ENCODE measurements around the gene PELI1.

Gene PELI1

DNA sequence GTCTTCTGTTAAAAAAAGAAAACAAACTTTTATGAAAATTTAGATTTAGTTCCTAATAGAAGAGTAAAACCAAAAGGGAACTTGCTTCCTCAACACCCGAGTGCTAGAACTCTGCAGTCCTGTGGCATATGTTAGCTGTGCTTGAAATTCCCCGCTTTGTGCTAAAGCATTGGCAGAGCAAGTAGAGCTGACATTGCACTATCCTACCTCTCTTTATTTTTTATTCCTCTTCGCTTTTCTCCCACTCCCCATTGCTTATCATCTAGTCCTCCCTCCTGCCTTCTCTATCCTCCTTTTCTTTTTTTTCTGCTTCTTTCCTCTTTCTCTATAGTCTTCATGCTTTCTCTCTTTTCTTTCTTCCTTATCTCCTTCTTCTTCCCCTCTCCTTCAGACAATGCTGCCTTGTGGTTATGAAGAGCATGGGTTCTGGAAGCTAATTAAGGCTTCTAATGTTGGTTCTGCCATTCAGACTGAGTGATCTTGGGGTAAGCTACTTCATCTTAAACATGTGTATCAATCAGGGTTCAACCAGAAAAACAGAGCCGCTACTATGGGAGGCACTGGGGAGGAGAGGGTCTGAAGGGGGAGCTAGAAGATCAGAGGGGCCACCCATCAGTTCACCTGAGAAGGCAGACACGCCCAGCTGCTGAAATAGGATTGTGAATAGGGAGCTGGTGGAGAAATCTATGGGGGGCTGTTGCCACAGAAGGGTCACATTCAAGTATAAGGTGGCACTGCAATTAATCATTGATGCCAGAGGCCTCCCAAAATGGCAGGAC is 31.4 kb upstream of the PELI1 start:
- peaks cover 3 to 13% of the 10 kb centered on the region in 2 donors for H3K4me1 ChIP-seq (ENCODE audit: control insufficient read depth in 1 of 2, insufficient read depth in 2 of 2, low read length in 2 of 2)
- no peak overlapping the region for H3K9ac ChIP-seq (ENCODE audit: low read depth in 1 of 2, low read length in 2 of 2)
- H3K9me3 ChIP-seq (ENCODE audit: control insufficient read depth in 1 of 2, low read length in 2 of 2): no peaks in the 10 kb centered on the region
- H3K27me3 ChIP-seq (ENCODE audit: control insufficient read depth in 1 of 2, insufficient read depth in 2 of 2, low read length in 2 of 2): no peaks in the 10 kb centered on the region
- H3K36me3 ChIP-seq (ENCODE audit: control insufficient read depth in 1 of 2, insufficient read depth in 2 of 2, low read length in 2 of 2): no peaks in the 10 kb centered on the region
- no peak overlapping the region for H3K27ac ChIP-seq (ENCODE audit: low read depth, low read length)
- no peak overlapping the region for H3K4me3 ChIP-seq (ENCODE audit: low read depth in 1 of 2, low read length in 2 of 2)

DNA sequence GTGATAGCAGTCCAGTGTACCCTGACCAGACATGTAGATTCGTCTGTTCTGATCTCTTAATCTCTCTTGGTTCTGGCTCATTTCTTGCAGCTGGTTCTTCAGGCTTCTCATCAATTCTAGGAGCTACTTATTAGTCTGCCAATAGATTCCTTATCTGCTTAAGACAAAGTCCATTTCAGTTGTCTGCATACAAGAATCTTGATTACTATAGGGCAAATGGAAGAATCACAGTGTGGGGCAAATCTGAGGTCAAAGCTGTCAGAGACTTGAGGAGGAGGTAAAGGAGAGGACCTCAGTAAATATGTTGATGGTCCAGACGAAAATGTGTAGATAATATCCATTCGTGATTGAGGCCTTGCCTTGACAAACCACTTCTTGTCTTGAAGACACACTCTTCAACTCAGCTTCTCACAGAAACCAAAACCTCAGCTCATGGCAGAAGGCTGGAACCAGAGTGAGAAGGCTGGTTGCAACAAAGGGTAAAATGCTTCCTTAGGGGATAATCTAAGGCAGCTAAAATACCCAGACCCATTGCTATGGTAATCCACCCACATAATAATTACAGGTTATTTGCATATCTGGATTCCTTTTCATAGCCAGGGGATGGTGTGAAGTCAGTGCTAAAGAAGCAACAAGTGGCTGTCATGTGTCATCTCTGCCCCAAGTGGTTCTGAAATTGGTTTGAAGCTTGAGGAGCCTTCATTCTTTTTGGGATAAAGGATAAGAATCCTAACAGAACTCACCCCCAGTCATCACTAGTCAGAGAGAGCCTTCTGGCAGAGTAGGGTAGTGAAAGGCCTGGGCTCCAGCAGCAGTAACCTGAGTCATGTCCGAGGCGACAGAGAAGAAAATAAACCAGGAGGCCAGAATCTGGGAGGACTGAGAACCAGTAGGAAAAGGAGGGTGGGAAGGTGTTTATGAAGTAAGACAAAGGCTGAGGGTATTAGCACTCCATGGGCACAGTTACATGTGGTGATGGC is 29.2 kb upstream of the PELI1 start:
- Histone ChIP-seq H3K9ac (ENCODE audit: low read depth in 1 of 2, low read length in 2 of 2) (no peak overlapping the region), H3K36me3 (ENCODE audit: control insufficient read depth in 1 of 2, insufficient read depth in 2 of 2, low read length in 2 of 2) (no peaks in the 10 kb centered on the region), H3K27me3 (ENCODE audit: control insufficient read depth in 1 of 2, insufficient read depth in 2 of 2, low read length in 2 of 2) (no peaks in the 10 kb centered on the region), H3K4me1 (ENCODE audit: control insufficient read depth in 1 of 2, insufficient read depth in 2 of 2, low read length in 2 of 2) (peaks cover 3 to 7% of the 10 kb centered on the region in 2 donors), H3K4me3 (ENCODE audit: low read depth in 1 of 2, low read length in 2 of 2) (no peak overlapping the region), H3K9me3 (ENCODE audit: control insufficient read depth in 1 of 2, low read length in 2 of 2) (no peaks in the 10 kb centered on the region), H3K27ac (ENCODE audit: low read depth, low read length) (no peak overlapping the region)

DNA sequence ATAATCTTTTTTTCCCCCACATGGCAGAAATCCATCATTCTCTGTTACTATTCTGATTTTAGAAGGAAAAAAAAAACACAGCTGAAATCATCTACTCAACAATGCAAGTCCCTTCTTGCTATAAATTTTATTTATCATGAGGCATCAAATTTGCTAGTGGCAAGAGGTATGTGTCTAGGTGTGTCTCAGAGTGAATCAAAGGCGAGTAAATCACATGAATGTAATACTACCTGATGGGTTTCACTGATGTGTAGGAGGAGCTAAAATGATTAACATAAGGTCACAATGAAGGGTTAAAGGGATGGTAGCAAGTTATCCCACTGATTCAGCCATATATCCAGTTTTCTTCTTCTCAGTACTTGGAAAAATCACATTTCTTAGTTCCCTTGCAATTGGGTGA is 24.5 kb upstream of the PELI1 start:
- H3K36me3 ChIP-seq (ENCODE audit: control insufficient read depth in 1 of 2, insufficient read depth in 2 of 2, low read length in 2 of 2): no peaks in the 10 kb centered on the region
- H3K9me3 ChIP-seq (ENCODE audit: control insufficient read depth in 1 of 2, low read length in 2 of 2): no peaks in the 10 kb centered on the region
- no peaks in the 10 kb centered on the region for H3K27me3 ChIP-seq (ENCODE audit: control insufficient read depth in 1 of 2, insufficient read depth in 2 of 2, low read length in 2 of 2)
- H3K4me1 ChIP-seq (ENCODE audit: control insufficient read depth in 1 of 2, insufficient read depth in 2 of 2, low read length in 2 of 2): peaks cover 3 to 6% of the 10 kb centered on the region in 2 donors
- H3K9ac ChIP-seq (ENCODE audit: low read depth in 1 of 2, low read length in 2 of 2): no peak overlapping the region
- no peak overlapping the region for H3K4me3 ChIP-seq (ENCODE audit: low read depth in 1 of 2, low read length in 2 of 2)
- no peak overlapping the region for H3K27ac ChIP-seq (ENCODE audit: low read depth, low read length)

DNA sequence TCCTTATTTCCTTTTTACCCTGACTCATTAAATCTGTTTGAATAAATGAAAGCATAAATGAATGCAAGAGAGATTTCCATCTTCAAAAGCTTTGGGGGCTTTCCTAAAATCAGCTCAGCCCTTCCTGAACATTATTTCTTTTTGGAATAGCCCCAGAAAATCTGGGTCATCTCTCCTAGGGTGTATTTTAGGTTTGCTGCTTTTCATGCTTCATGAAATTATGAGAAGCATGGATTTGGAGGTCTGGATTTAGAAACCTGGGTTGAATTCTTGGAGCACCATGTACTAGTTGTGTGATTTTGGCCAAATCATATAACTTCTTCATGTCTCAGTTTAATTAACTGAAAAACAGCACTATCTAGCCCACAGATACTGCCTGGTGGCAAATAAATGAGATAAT is 24.0 kb upstream of the PELI1 start:
- H3K27ac ChIP-seq (ENCODE audit: low read depth, low read length): no peak overlapping the region
- H3K4me1 ChIP-seq (ENCODE audit: control insufficient read depth in 1 of 2, insufficient read depth in 2 of 2, low read length in 2 of 2): peaks cover under 1 to 3% of the 10 kb centered on the region in 2 donors

DNA sequence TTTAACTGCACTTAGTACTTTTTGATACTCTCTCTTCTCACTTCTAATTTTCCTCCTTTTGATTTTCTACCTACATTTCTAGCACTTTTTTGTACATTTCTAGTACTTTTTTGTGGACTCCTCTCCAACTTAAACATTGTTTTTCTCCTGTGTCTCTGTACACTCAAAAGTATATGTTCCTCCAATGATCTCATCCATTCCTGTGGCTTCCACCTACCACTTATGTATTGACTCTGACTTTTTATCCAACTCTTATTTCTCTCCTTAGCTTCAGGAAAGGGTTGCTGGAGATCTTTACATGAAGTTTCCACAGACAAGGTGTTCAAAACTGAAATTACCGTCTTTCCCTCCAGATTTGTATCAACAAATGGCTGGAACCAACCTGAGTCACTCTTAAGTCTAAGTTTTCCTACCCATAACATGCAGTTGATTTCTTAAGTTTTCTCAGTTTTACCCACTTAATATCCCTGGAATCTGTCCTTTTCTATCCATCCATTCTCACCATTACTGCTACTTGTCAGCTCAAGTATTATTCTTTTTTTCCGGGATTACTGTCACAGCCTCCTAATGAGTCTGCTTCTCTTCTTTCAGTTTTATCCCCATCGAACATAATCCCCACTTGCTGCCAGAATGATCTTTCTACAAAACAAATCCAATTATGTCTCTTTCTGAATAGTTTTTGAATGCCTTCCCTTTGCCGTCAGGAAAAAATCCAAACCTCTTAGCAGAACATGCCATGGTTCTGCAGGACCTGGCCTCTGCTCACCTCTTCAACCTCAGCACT is 22.6 kb upstream of the PELI1 start:
- Histone ChIP-seq H3K4me1 (ENCODE audit: control insufficient read depth in 1 of 2, insufficient read depth in 2 of 2, low read length in 2 of 2) (no peaks in the 10 kb centered on the region), H3K36me3 (ENCODE audit: control insufficient read depth in 1 of 2, insufficient read depth in 2 of 2, low read length in 2 of 2) (no peaks in the 10 kb centered on the region), H3K9ac (ENCODE audit: low read depth in 1 of 2, low read length in 2 of 2) (no peak overlapping the region), H3K27me3 (ENCODE audit: control insufficient read depth in 1 of 2, insufficient read depth in 2 of 2, low read length in 2 of 2) (no peaks in the 10 kb centered on the region), H3K4me3 (ENCODE audit: low read depth in 1 of 2, low read length in 2 of 2) (no peak overlapping the region), H3K27ac (ENCODE audit: low read depth, low read length) (no peak overlapping the region), H3K9me3 (ENCODE audit: control insufficient read depth in 1 of 2, low read length in 2 of 2) (no peaks in the 10 kb centered on the region)

More for the DNA sequence above, 24.0 kb upstream of the PELI1 start:
- H3K4me3 ChIP-seq (ENCODE audit: low read depth in 1 of 2, low read length in 2 of 2): no peak overlapping the region
- H3K36me3 ChIP-seq (ENCODE audit: control insufficient read depth in 1 of 2, insufficient read depth in 2 of 2, low read length in 2 of 2): no peaks in the 10 kb centered on the region
- H3K9me3 ChIP-seq (ENCODE audit: control insufficient read depth in 1 of 2, low read length in 2 of 2): no peaks in the 10 kb centered on the region
- no peaks in the 10 kb centered on the region for H3K27me3 ChIP-seq (ENCODE audit: control insufficient read depth in 1 of 2, insufficient read depth in 2 of 2, low read length in 2 of 2)
- H3K9ac ChIP-seq (ENCODE audit: low read depth in 1 of 2, low read length in 2 of 2): no peak overlapping the region

DNA sequence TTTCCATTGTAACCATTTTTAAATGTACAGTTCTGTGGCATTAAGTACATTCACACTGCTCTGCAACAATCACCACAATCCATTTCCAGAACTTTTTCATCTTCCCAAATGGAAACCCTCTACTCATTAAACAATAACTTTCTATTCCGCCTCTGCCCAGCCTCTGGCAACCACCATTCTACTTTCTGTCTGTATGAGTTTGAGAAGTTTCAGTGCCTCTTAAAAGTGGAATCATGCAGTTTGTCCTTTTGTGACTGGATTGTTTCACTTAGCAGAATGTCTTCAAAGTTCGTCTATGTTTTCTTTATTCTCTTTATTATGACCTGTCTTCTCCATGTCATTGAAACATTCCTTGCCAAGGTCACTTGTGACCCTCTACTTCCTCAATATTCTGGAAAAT is 22.0 kb upstream of the PELI1 start:
- Histone ChIP-seq H3K9me3 (ENCODE audit: control insufficient read depth in 1 of 2, low read length in 2 of 2) (no peaks in the 10 kb centered on the region), H3K27ac (ENCODE audit: low read depth, low read length) (no peak overlapping the region), H3K9ac (ENCODE audit: low read depth in 1 of 2, low read length in 2 of 2) (no peak overlapping the region), H3K4me1 (ENCODE audit: control insufficient read depth in 1 of 2, insufficient read depth in 2 of 2, low read length in 2 of 2) (no peaks in the 10 kb centered on the region), H3K36me3 (ENCODE audit: control insufficient read depth in 1 of 2, insufficient read depth in 2 of 2, low read length in 2 of 2) (no peaks in the 10 kb centered on the region), H3K27me3 (ENCODE audit: control insufficient read depth in 1 of 2, insufficient read depth in 2 of 2, low read length in 2 of 2) (no peaks in the 10 kb centered on the region), H3K4me3 (ENCODE audit: low read depth in 1 of 2, low read length in 2 of 2) (no peak overlapping the region)

DNA sequence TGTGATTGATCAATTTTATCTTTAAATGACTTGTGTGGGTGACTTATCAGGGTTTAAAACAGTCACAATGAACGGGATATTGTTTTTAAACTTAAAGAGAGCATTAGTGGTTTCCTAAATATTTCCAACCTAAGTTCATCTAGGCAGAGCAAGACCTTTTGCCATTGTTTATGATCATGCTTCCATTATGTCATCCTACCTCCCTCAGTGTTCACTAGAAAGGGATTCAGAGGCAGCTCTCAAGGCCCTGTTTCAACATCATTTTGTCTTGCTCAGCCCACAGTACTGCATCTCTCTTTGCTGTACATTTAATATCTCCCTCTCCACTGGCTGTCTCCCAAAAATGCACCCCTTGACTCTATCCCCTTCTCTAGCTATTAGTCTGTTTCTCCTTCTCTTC is 21.5 kb upstream of the PELI1 start:
- H3K9ac ChIP-seq (ENCODE audit: low read depth in 1 of 2, low read length in 2 of 2): no peak overlapping the region
- H3K27me3 ChIP-seq (ENCODE audit: control insufficient read depth in 1 of 2, insufficient read depth in 2 of 2, low read length in 2 of 2): no peaks in the 10 kb centered on the region
- no peaks in the 10 kb centered on the region for H3K36me3 ChIP-seq (ENCODE audit: control insufficient read depth in 1 of 2, insufficient read depth in 2 of 2, low read length in 2 of 2)
- H3K4me1 ChIP-seq (ENCODE audit: control insufficient read depth in 1 of 2, insufficient read depth in 2 of 2, low read length in 2 of 2): no peaks in the 10 kb centered on the region
- H3K27ac ChIP-seq (ENCODE audit: low read depth, low read length): no peak overlapping the region
- H3K9me3 ChIP-seq (ENCODE audit: control insufficient read depth in 1 of 2, low read length in 2 of 2): no peaks in the 10 kb centered on the region
- no peak overlapping the region for H3K4me3 ChIP-seq (ENCODE audit: low read depth in 1 of 2, low read length in 2 of 2)

DNA sequence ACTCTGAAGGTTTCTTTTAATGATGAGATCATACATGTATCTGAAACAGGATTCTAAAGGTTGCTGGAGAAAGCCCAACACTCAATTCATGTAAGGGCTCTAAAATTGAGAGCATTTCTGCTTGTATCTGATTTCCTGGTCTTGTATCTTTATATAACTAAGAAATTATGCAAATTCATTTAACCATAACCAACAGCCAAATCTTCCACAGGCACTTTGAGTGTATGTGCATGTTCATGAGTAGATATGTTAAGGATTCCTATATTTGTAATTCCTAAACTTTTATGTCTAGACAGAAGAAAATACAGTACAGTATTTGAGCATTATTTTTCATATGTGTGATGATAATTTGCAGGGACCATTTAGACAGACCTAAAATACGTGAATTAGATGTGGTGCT is 20.4 kb upstream of the PELI1 start:
- H3K27me3 ChIP-seq (ENCODE audit: control insufficient read depth in 1 of 2, insufficient read depth in 2 of 2, low read length in 2 of 2): no peaks in the 10 kb centered on the region
- no peaks in the 10 kb centered on the region for H3K36me3 ChIP-seq (ENCODE audit: control insufficient read depth in 1 of 2, insufficient read depth in 2 of 2, low read length in 2 of 2)
- no peak overlapping the region for H3K4me3 ChIP-seq (ENCODE audit: low read depth in 1 of 2, low read length in 2 of 2)
- no peaks in the 10 kb centered on the region for H3K4me1 ChIP-seq (ENCODE audit: control insufficient read depth in 1 of 2, insufficient read depth in 2 of 2, low read length in 2 of 2)
- no peaks in the 10 kb centered on the region for H3K9me3 ChIP-seq (ENCODE audit: control insufficient read depth in 1 of 2, low read length in 2 of 2)
- H3K9ac ChIP-seq (ENCODE audit: low read depth in 1 of 2, low read length in 2 of 2): no peak overlapping the region
- H3K27ac ChIP-seq (ENCODE audit: low read depth, low read length): no peak overlapping the region

DNA sequence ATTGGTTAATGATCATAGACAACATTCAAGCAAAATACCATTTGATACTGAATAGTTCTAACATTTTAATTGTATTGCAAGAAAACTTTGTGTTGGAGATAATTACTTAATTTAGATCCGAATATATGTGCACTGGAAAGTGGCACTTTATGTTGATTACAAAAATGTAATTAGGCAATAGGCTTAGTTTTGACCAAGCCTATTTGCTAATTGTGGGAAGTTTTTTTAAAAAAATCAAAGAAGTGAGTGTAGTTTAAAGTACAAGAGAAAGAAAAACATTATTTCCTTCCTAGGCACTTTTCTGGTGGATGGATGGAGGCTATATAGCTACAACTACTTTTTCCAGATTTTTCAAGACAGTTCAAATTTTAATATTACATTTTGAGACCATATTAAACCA is 18.3 kb upstream of the PELI1 start:
- H3K36me3 ChIP-seq (ENCODE audit: control insufficient read depth in 1 of 2, insufficient read depth in 2 of 2, low read length in 2 of 2): no peaks in the 10 kb centered on the region
- no peaks in the 10 kb centered on the region for H3K27me3 ChIP-seq (ENCODE audit: control insufficient read depth in 1 of 2, insufficient read depth in 2 of 2, low read length in 2 of 2)
- H3K4me3 ChIP-seq (ENCODE audit: low read depth in 1 of 2, low read length in 2 of 2): no peak overlapping the region
- no peak overlapping the region for H3K9ac ChIP-seq (ENCODE audit: low read depth in 1 of 2, low read length in 2 of 2)
- H3K27ac ChIP-seq (ENCODE audit: low read depth, low read length): no peak overlapping the region
- H3K4me1 ChIP-seq (ENCODE audit: control insufficient read depth in 1 of 2, insufficient read depth in 2 of 2, low read length in 2 of 2): peaks cover 8 to 9% of the 10 kb centered on the region in 2 donors
- H3K9me3 ChIP-seq (ENCODE audit: control insufficient read depth in 1 of 2, low read length in 2 of 2): no peaks in the 10 kb centered on the region
